ENCODE measurements around the gene PCDHGA6.

Gene PCDHGA6

DNA sequence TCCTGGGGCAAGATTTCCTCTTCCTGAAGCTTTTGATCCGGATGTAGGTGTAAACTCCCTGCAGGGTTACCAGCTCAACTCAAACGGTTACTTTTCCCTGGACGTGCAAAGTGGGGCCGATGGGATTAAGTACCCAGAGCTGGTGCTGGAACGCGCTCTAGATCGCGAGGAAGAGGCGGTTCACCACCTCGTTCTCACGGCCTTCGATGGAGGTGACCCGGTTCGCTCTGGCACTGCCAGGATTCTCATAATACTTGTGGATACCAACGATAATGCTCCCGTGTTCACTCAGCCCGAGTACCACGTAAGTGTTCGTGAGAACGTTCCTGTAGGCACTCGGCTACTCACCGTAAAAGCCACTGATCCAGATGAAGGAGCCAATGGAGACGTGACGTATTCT is 18.1 kb upstream of the PCDHGA6 start:
- Histone ChIP-seq H3K4me3 (ENCODE audit: low read depth, low read length) (peak overlapping the region; percentile 32), H3K4me1 (no peaks in the 10 kb centered on the region), H3K9me3 (ENCODE audit: control insufficient read depth, low read length) (peaks cover 5% of the 10 kb centered on the region), H3K79me2 (no peaks in the 10 kb centered on the region), H2AFZ (no peak overlapping the region), H3K9ac (no peak overlapping the region), H3K27ac (no peak overlapping the region), H3K36me3 (ENCODE audit: control insufficient read depth, insufficient read depth, low read length) (peaks cover 5% of the 10 kb centered on the region), H3K4me2 (ENCODE audit: low read length) (no peak overlapping the region), H3K27me3 (ENCODE audit: control insufficient read depth, insufficient read depth, low read length) (no peaks in the 10 kb centered on the region)
- TF ChIP-seq, protein P1, sequence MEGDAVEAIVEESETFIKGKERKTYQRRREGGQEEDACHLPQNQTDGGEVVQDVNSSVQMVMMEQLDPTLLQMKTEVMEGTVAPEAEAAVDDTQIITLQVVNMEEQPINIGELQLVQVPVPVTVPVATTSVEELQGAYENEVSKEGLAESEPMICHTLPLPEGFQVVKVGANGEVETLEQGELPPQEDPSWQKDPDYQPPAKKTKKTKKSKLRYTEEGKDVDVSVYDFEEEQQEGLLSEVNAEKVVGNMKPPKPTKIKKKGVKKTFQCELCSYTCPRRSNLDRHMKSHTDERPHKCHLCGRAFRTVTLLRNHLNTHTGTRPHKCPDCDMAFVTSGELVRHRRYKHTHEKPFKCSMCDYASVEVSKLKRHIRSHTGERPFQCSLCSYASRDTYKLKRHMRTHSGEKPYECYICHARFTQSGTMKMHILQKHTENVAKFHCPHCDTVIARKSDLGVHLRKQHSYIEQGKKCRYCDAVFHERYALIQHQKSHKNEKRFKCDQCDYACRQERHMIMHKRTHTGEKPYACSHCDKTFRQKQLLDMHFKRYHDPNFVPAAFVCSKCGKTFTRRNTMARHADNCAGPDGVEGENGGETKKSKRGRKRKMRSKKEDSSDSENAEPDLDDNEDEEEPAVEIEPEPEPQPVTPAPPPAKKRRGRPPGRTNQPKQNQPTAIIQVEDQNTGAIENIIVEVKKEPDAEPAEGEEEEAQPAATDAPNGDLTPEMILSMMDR (IDR thresholded peaks at IDR 0.05): no peak

DNA sequence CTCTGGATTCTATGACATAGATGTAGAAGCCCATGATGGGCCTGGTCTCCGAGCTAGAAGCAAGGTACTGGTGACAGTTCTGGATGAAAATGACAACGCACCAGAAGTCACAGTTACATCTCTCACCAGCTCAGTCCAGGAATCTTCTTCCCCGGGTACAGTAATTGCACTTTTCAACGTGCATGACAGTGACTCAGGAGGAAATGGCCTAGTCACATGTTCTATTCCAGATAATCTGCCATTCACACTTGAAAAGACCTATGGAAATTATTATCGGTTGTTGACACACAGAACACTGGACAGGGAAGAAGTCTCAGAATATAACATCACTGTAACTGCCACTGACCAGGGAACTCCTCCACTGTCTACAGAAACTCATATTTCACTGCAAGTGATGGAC is 17.6 kb upstream of the PCDHGA6 start:
- Histone ChIP-seq H3K9ac (no peak overlapping the region), H3K9me3 (ENCODE audit: control insufficient read depth, low read length) (peaks cover 5% of the 10 kb centered on the region), H3K4me2 (ENCODE audit: low read length) (no peak overlapping the region), H3K36me3 (ENCODE audit: control insufficient read depth, insufficient read depth, low read length) (peaks cover 5% of the 10 kb centered on the region), H3K27ac (no peak overlapping the region), H3K4me1 (no peaks in the 10 kb centered on the region), H2AFZ (no peak overlapping the region), H3K79me2 (no peaks in the 10 kb centered on the region), H3K4me3 (ENCODE audit: low read depth, low read length) (no peak overlapping the region), H3K27me3 (ENCODE audit: control insufficient read depth, insufficient read depth, low read length) (no peaks in the 10 kb centered on the region)
- TF ChIP-seq, protein P1 (IDR thresholded peaks at IDR 0.05): no peak

DNA sequence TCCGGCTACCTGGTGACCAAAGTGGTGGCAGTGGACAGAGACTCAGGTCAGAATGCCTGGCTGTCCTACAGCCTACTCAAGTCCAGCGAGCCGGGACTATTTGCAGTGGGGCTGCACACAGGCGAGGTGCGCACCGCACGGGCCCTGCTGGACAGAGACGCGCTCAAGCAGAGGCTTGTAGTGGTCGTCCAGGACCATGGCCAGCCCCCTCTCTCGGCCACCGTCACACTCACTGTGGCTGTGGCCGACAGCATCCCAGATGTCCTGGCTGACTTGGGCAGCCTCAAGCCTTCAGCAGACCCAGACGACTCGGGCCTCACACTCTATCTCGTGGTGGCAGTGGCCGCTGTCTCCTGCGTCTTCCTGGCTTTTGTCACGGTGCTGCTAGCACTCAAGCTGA is 16.7 kb upstream of the PCDHGA6 start:
- peaks cover 5% of the 10 kb centered on the region for H3K36me3 ChIP-seq (ENCODE audit: control insufficient read depth, insufficient read depth, low read length)
- H2AFZ ChIP-seq: no peak overlapping the region
- H3K27me3 ChIP-seq (ENCODE audit: control insufficient read depth, insufficient read depth, low read length): no peaks in the 10 kb centered on the region
- H3K9me3 ChIP-seq (ENCODE audit: control insufficient read depth, low read length): peaks cover 5% of the 10 kb centered on the region
- H3K27ac ChIP-seq: no peak overlapping the region
- no peak overlapping the region for H3K9ac ChIP-seq
- H3K4me1 ChIP-seq: no peaks in the 10 kb centered on the region
- H3K4me2 ChIP-seq (ENCODE audit: low read length): no peak overlapping the region
- H3K4me3 ChIP-seq (ENCODE audit: low read depth, low read length): no peak overlapping the region
- H3K79me2 ChIP-seq: no peaks in the 10 kb centered on the region
- TF ChIP-seq, protein P1 (IDR thresholded peaks at IDR 0.05): no peak

DNA sequence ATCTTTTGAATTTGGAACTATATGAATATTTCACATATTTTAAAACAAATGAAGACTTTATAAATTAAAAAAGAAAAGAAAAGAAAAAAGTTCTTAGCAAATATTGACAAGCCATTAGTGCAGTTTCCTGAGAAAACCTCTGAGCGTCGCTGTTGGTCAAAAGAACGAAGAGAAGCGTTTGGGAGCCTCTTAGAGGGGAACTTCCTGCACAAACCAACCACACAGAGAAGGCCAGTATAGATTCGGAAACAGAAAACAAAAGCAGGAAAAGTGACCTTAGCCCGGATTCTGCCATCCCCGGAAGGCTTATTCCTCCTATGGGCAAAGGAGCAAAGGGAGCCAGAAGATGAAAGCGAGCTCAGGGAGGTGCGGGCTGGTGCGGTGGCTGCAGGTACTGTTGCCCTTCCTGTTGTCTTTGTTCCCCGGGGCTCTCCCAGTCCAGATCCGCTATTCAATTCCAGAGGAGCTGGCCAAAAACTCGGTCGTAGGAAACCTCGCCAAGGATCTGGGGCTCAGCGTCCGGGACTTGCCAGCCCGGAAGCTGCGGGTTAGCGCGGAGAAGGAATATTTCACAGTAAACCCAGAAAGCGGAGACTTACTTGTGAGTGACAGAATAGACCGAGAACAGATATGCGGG is 13.8 kb upstream of the PCDHGA6 start, which contains the start of gene PCDHGB2:
Gene PCDHGB2, plus strand, starts transcription at position 205 of the 637 bp plus-strand sequence. Its CDS starts 142 bp downstream, at position 347.
- Histone ChIP-seq H3K79me2 (no peaks in the 10 kb centered on the region), H3K36me3 (ENCODE audit: control insufficient read depth, insufficient read depth, low read length) (peaks cover 7% of the 10 kb centered on the region), H3K9ac (no peak within 1 kb of the TSS), H3K9me3 (ENCODE audit: control insufficient read depth, low read length) (peaks cover 5% of the 10 kb centered on the region), H3K4me2 (ENCODE audit: low read length) (no peak within 1 kb of the TSS), H3K27me3 (ENCODE audit: control insufficient read depth, insufficient read depth, low read length) (no peaks in the 10 kb centered on the region), H2AFZ (no peak within 1 kb of the TSS), H3K27ac (peak within 1 kb of the TSS; percentile 43), H3K4me1 (no peaks in the 10 kb centered on the region), H3K4me3 (ENCODE audit: low read depth, low read length) (no peak within 1 kb of the TSS)
- TF ChIP-seq, protein P1 (IDR thresholded peaks at IDR 0.05): no peak

DNA sequence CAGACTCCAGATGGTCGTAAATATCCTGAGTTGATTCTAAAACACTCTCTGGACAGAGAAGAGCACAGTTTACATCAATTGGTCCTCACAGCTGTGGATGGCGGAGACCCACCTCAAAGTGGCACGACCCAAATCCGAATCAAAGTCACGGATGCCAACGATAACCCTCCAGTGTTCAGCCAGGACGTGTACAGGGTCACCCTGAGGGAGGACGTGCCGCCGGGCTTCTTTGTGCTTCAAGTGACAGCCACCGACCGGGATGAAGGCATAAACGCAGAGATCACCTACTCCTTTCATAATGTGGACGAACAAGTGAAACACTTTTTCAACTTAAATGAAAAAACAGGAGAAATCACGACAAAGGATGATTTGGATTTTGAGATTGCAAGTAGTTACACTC is 13.0 kb upstream of the PCDHGA6 start:
- Histone ChIP-seq H3K9me3 (ENCODE audit: control insufficient read depth, low read length) (peaks cover 5% of the 10 kb centered on the region), H3K27me3 (ENCODE audit: control insufficient read depth, insufficient read depth, low read length) (no peaks in the 10 kb centered on the region), H3K4me1 (no peaks in the 10 kb centered on the region), H3K4me2 (ENCODE audit: low read length) (no peak overlapping the region), H3K79me2 (no peaks in the 10 kb centered on the region), H3K4me3 (ENCODE audit: low read depth, low read length) (no peak overlapping the region), H3K27ac (no peak overlapping the region), H3K36me3 (ENCODE audit: control insufficient read depth, insufficient read depth, low read length) (peaks cover 7% of the 10 kb centered on the region), H3K9ac (no peak overlapping the region), H2AFZ (no peak overlapping the region)
- TF ChIP-seq, protein P1 (IDR thresholded peaks at IDR 0.05): no peak
